BJ (cell line): Measurements from ENCODE around the gene CNOT10. TPM values are rescaled to one million over a fixed set of nuclear protein-coding genes. Genes with fewer than 3 reads are reported as not detected.

ENCODE experiments used
- CTCF ChIA-PET: fragments of 350-600 bp; formaldehyde crosslinking; extraction: SDS; loops from one replicate; lab custom pipeline; 2021; ENCODE audit warnings: antibody characterized with exemption, inconsistent platforms; lab: Yijun Ruan, JAX
- POLR2A ChIA-PET: fragments of 300-600 bp; sonication (Branson Sonifier 250); formaldehyde crosslinking; extraction: SDS; loops from one replicate; lab custom pipeline; 2021; ENCODE audit warnings: antibody characterized with exemption; lab: Charles Lee
- DNase-seq: peaks from one replicate; pipeline ENCODE4 v3.0.0-alpha.2; 2011; ENCODE audit warnings: low read depth
- H3K27me3 ChIP-seq: 2 replicates; pipeline ENCODE4 v1.6.0; 2011; ENCODE audit warnings: low read length; ENCODE audit not compliant: control insufficient read depth, insufficient read depth
- H3K36me3 ChIP-seq: 2 replicates; pipeline ENCODE4 v1.5.1; 2011; ENCODE audit warnings: low read length; ENCODE audit not compliant: control insufficient read depth, insufficient read depth
- H3K4me3 ChIP-seq: 2 replicates; pipeline ENCODE4 v1.5.1; 2011; ENCODE audit warnings: low read depth, mild to moderate bottlenecking, control low read depth, low read length
- polyA plus RNA-seq: library from polyadenylated mRNA; depleted of rRNA; stranded (reverse); fragments of >200 nt; gene quantifications from 2 replicates; pipeline ENCODE4 v1.2.3, GENCODE V29; 2011
- TF ChIP-seq, protein P1 (sequence below): IDR thresholded peaks from 2 replicates; pipeline ENCODE4 v1.5.1; 2011; ENCODE audit warnings: low read depth, mild to moderate bottlenecking, control low read depth, inconsistent platforms, low read length, moderate library complexity; ENCODE audit not compliant: insufficient read depth

CNOT10 gene
- polyA plus RNA-seq, 1 experiment = 20.0 TPM

DNA sequence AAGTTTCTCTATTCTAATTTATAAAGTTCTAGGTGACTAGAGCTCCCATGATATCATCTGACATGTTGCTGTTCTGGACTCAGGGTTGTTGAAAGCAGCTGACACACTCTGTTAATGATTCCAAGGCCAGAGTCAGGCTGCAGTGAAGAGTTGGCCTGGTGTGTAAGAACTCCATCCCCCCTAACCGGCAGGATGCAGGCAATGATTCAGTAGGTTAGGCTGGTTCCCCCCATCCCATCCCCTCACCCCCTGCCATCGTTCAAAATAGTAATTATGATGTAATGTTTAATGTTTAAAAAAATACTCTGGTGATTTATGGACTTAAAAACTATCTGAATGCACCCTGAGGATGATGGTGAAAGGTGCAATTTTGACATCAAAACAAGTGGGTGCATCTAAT lies 128.2 kb downstream of the CNOT10 start:
- no peak overlapping the region for H3K4me3 ChIP-seq
- ChIA-PET CTCF (interaction anchor here (0.6 kb wide), 1 partner anchor 50 kb away, joined by 3 read pairs; no protein-coding TSS in a partner anchor), POLR2A (no interaction called here)
- DNase-seq = no peak
- TF ChIP-seq, protein P1, sequence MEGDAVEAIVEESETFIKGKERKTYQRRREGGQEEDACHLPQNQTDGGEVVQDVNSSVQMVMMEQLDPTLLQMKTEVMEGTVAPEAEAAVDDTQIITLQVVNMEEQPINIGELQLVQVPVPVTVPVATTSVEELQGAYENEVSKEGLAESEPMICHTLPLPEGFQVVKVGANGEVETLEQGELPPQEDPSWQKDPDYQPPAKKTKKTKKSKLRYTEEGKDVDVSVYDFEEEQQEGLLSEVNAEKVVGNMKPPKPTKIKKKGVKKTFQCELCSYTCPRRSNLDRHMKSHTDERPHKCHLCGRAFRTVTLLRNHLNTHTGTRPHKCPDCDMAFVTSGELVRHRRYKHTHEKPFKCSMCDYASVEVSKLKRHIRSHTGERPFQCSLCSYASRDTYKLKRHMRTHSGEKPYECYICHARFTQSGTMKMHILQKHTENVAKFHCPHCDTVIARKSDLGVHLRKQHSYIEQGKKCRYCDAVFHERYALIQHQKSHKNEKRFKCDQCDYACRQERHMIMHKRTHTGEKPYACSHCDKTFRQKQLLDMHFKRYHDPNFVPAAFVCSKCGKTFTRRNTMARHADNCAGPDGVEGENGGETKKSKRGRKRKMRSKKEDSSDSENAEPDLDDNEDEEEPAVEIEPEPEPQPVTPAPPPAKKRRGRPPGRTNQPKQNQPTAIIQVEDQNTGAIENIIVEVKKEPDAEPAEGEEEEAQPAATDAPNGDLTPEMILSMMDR = no peak
- H3K27me3 ChIP-seq = peaks cover 22% of the 10 kb centered on the region
- no peaks in the 10 kb centered on the region for H3K36me3 ChIP-seq

DNA sequence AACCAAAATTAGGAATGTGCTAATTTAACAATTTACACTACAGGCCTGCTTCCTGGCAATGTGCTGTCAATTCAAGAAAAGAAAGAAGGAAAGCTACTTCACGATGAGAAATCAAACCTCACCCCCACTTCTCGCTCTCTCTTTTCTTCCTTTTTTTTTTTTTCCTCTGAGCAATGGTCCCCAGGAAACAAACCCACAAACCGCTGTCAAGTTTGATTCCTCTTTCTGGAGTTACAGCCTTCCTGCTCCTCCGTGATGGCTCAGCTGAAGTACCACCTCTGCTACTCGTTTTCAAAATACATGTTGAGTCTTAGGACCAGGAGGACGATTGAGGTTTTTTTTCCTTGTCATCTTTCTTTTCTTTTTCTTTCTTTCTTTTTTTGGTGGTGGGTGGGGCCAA lies 129.4 kb downstream of the CNOT10 start:
- ChIA-PET CTCF (interaction anchor here (0.7 to 1.1 kb wide), 2 partner anchors 33 to 119 kb away, joined by 3 read pairs; no protein-coding TSS in a partner anchor), POLR2A (no interaction called here)

DNA sequence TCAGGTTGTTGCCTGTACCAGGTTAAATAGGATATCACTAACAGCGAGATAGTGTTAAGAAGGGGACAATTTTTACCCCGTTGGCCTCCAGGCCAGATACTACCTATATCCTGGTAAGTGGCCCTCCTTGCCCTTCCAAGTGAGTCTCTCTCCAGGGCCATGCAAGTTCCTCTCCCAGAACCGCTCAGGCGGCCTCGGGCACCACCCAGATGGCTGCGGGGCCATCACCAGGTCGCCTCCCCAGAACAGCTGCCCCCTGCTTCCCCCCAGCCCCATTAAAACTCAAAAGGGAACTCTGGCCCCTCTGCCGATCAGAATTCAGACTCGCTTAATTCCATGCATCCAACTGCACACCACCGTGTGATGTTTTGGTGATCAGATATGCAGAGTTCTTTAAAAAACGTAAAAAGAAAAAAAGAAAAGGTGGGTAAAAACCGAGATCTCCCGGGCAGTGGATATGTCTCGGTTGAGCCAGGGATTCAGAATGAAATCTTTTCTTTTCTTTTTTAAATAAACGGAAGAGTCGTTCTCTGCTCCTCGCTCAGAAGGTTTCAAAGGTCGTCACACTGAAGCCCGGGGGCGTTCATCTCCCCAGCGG lies 131.0 kb downstream of the CNOT10 start:
- H3K36me3 ChIP-seq = no peaks in the 10 kb centered on the region
- ChIA-PET CTCF (interaction anchor here (0.6 to 1.1 kb wide), 3 partner anchors 33 to 118 kb away, joined by 3 to 4 read pairs (median 3); no protein-coding TSS in a partner anchor), POLR2A (interaction anchor here (0.5 kb wide), 1 partner anchor 15 kb away, joined by 7 read pairs; no protein-coding TSS in a partner anchor)
- TF ChIP-seq, protein P1 = no peak
- DNase-seq = no peak
- H3K27me3 ChIP-seq = peaks cover 40% of the 10 kb centered on the region
- no peak overlapping the region for H3K4me3 ChIP-seq

More for the DNA sequence above, 129.4 kb downstream of the CNOT10 start:
- TF ChIP-seq, protein P1 = no peak
- no peak overlapping the region for H3K4me3 ChIP-seq
- peaks cover 31% of the 10 kb centered on the region for H3K27me3 ChIP-seq
- H3K36me3 ChIP-seq = no peaks in the 10 kb centered on the region
- DNase-seq = no peak

DNA sequence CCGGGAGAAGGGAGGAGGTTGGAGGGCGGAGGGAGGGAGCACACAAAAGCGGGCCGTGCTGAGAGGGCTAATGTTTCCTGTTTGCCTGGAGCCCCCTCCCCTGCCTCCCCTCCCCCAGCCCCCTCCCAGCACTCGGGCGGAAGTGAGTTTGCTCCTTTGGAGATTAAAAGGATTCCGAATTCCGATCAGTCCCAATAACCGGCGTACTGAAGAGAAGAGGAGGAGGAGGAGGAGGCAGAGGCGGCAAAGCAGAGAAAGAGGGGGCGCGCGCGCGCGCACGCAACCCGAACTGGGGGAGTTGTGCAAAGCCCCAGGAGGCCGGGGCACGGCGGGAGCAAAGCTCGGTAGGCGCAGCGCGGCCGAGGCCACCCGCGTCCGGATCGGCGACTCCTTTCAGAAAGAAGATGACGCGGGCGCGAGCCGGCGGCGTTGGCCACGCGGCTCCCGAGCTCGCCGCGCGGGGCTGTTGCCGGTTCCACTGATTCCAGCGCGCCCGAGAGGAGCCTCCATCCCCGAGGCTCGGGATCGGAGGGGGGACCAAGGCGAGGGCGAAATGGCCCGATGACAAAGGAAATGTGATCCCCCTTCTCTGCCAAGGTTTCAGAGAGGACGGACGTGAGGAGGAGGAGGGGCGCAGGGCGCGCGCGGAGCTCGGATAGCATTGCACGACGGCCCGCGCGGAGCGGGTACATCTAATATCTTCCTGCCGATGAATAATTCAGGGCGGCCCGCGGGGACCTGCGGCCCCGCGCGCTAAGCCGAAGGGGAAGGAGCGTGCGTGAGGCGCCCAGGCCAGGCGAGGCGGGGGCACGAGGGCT lies 131.7 kb downstream of the CNOT10 start:
- TF ChIP-seq, protein P1 = no peak
- no peaks in the 10 kb centered on the region for H3K36me3 ChIP-seq
- no peak for DNase-seq
- peaks cover 46% of the 10 kb centered on the region for H3K27me3 ChIP-seq
- ChIA-PET CTCF (no interaction called here), POLR2A (no interaction called here)
- H3K4me3 ChIP-seq = peak overlapping the region; percentile 14; the same call in 1 of the 2 replicates

DNA sequence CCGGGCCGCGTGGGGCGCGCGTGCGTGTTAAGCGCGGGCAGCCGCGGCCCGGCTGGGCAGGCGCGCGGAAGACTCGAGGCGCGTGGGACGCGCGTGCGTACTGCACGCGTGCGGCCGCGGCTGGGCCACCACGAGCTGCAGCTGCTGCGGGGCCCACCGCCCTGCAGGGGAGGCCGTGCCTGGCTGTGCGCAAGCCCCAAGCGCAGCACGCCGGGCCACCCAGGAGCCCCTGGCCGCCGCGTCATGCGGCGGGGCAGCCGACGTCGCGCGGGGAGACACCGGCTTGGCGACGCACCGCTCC lies 132.2 kb downstream of the CNOT10 start:
- ChIA-PET POLR2A (no interaction called here), CTCF (no interaction called here)
- Histone ChIP-seq H3K36me3 (no peaks in the 10 kb centered on the region), H3K4me3 (no peak overlapping the region), H3K27me3 (peaks cover 50% of the 10 kb centered on the region)
- DNase-seq = no peak
- TF ChIP-seq, protein P1 = no peak
